ENCODE measurements around the gene IL17RD.

- TF ChIP-seq ETS1 (IDR thresholded peaks at IDR 0.05) (no peak), CTCF (conservative IDR thresholded peaks at IDR 0.05; ENCODE audit: low read depth in 2 of 2) (no peak), POLR2AphosphoS5 (IDR thresholded peaks at IDR 0.05; ENCODE audit: low read depth) (no peak), EZH2 (IDR thresholded peaks at IDR 0.05; ENCODE audit: low read depth, unreplicated experiment) (no peak), EZH2phosphoT487 (IDR thresholded peaks at IDR 0.05; ENCODE audit: unreplicated experiment) (no peak), JUNB (IDR thresholded peaks at IDR 0.05; ENCODE audit: unreplicated experiment) (no peak), CREB1 (CRISPR knock-in tag; IDR thresholded peaks at IDR 0.05; ENCODE audit: low read depth) (no peak), NANOG (IDR thresholded peaks at IDR 0.05; ENCODE audit: borderline replicate concordance) (no peak), ZNF114 (CRISPR knock-in tag; IDR thresholded peaks at IDR 0.05) (no peak), STAT1 (IDR thresholded peaks at IDR 0.05; ENCODE audit: unreplicated experiment) (no peak), ZNF331 (CRISPR knock-in tag; IDR thresholded peaks at IDR 0.05; ENCODE audit: low read depth) (no peak)
- TF ChIP-seq, protein P1, sequence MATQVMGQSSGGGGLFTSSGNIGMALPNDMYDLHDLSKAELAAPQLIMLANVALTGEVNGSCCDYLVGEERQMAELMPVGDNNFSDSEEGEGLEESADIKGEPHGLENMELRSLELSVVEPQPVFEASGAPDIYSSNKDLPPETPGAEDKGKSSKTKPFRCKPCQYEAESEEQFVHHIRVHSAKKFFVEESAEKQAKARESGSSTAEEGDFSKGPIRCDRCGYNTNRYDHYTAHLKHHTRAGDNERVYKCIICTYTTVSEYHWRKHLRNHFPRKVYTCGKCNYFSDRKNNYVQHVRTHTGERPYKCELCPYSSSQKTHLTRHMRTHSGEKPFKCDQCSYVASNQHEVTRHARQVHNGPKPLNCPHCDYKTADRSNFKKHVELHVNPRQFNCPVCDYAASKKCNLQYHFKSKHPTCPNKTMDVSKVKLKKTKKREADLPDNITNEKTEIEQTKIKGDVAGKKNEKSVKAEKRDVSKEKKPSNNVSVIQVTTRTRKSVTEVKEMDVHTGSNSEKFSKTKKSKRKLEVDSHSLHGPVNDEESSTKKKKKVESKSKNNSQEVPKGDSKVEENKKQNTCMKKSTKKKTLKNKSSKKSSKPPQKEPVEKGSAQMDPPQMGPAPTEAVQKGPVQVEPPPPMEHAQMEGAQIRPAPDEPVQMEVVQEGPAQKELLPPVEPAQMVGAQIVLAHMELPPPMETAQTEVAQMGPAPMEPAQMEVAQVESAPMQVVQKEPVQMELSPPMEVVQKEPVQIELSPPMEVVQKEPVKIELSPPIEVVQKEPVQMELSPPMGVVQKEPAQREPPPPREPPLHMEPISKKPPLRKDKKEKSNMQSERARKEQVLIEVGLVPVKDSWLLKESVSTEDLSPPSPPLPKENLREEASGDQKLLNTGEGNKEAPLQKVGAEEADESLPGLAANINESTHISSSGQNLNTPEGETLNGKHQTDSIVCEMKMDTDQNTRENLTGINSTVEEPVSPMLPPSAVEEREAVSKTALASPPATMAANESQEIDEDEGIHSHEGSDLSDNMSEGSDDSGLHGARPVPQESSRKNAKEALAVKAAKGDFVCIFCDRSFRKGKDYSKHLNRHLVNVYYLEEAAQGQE (IDR thresholded peaks at IDR 0.05; ENCODE audit: unreplicated experiment) = no peak
- TF ChIP-seq, protein P2, sequence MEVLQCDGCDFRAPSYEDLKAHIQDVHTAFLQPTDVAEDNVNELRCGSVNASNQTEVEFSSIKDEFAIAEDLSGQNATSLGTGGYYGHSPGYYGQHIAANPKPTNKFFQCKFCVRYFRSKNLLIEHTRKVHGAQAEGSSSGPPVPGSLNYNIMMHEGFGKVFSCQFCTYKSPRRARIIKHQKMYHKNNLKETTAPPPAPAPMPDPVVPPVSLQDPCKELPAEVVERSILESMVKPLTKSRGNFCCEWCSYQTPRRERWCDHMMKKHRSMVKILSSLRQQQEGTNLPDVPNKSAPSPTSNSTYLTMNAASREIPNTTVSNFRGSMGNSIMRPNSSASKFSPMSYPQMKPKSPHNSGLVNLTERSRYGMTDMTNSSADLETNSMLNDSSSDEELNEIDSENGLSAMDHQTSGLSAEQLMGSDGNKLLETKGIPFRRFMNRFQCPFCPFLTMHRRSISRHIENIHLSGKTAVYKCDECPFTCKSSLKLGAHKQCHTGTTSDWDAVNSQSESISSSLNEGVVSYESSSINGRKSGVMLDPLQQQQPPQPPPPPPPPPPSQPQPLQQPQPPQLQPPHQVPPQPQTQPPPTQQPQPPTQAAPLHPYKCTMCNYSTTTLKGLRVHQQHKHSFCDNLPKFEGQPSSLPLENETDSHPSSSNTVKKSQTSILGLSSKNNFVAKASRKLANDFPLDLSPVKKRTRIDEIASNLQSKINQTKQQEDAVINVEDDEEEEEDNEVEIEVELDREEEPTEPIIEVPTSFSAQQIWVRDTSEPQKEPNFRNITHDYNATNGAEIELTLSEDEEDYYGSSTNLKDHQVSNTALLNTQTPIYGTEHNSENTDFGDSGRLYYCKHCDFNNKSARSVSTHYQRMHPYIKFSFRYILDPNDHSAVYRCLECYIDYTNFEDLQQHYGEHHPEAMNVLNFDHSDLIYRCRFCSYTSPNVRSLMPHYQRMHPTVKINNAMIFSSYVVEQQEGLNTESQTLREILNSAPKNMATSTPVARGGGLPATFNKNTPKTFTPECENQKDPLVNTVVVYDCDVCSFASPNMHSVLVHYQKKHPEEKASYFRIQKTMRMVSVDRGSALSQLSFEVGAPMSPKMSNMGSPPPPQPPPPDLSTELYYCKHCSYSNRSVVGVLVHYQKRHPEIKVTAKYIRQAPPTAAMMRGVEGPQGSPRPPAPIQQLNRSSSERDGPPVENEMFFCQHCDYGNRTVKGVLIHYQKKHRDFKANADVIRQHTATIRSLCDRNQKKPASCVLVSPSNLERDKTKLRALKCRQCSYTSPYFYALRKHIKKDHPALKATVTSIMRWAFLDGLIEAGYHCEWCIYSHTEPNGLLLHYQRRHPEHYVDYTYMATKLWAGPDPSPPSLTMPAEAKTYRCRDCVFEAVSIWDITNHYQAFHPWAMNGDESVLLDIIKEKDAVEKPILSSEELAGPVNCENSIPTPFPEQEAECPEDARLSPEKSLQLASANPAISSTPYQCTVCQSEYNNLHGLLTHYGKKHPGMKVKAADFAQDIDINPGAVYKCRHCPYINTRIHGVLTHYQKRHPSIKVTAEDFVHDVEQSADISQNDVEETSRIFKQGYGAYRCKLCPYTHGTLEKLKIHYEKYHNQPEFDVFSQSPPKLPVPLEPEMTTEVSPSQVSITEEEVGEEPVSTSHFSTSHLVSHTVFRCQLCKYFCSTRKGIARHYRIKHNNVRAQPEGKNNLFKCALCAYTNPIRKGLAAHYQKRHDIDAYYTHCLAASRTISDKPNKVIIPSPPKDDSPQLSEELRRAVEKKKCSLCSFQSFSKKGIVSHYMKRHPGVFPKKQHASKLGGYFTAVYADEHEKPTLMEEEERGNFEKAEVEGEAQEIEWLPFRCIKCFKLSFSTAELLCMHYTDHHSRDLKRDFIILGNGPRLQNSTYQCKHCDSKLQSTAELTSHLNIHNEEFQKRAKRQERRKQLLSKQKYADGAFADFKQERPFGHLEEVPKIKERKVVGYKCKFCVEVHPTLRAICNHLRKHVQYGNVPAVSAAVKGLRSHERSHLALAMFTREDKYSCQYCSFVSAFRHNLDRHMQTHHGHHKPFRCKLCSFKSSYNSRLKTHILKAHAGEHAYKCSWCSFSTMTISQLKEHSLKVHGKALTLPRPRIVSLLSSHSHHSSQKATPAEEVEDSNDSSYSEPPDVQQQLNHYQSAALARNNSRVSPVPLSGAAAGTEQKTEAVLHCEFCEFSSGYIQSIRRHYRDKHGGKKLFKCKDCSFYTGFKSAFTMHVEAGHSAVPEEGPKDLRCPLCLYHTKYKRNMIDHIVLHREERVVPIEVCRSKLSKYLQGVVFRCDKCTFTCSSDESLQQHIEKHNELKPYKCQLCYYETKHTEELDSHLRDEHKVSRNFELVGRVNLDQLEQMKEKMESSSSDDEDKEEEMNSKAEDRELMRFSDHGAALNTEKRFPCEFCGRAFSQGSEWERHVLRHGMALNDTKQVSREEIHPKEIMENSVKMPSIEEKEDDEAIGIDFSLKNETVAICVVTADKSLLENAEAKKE (CRISPR knock-in tag; IDR thresholded peaks at IDR 0.05) = no peak
These were observed 45.1 kb downstream of the IL17RD start for GRCh38 chr3:57120040-57120439.
